ENCODE results near the gene LYRM7.

DNA sequence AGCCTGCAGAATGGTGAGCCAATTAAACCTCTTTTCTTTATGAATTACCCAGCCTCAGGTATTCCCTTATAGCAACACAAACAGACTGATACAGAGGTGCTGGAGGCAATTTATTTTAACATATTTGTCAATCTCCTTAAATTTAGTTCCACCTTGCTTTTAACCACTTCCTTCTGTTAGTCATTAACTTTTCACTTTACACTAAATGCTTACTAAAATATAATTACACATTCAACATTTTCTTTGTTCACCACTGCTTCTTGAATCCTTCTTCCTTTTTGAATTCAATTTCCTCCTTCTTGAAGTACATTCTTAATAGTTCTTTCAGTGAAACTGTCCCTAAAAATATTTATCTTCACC lies 39.4 kb downstream of the LYRM7 start:
- TF ChIP-seq, protein P1, sequence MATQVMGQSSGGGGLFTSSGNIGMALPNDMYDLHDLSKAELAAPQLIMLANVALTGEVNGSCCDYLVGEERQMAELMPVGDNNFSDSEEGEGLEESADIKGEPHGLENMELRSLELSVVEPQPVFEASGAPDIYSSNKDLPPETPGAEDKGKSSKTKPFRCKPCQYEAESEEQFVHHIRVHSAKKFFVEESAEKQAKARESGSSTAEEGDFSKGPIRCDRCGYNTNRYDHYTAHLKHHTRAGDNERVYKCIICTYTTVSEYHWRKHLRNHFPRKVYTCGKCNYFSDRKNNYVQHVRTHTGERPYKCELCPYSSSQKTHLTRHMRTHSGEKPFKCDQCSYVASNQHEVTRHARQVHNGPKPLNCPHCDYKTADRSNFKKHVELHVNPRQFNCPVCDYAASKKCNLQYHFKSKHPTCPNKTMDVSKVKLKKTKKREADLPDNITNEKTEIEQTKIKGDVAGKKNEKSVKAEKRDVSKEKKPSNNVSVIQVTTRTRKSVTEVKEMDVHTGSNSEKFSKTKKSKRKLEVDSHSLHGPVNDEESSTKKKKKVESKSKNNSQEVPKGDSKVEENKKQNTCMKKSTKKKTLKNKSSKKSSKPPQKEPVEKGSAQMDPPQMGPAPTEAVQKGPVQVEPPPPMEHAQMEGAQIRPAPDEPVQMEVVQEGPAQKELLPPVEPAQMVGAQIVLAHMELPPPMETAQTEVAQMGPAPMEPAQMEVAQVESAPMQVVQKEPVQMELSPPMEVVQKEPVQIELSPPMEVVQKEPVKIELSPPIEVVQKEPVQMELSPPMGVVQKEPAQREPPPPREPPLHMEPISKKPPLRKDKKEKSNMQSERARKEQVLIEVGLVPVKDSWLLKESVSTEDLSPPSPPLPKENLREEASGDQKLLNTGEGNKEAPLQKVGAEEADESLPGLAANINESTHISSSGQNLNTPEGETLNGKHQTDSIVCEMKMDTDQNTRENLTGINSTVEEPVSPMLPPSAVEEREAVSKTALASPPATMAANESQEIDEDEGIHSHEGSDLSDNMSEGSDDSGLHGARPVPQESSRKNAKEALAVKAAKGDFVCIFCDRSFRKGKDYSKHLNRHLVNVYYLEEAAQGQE (IDR thresholded peaks at IDR 0.05; ENCODE audit: insufficient read depth in 1 of 2, low read depth in 2 of 2, low read length in 2 of 2) = no peak
- TF ChIP-seq POLR2AphosphoS5 (IDR thresholded peaks at IDR 0.05; ENCODE audit: low read depth, low read length) (no peak), TAF1 (IDR thresholded peaks at IDR 0.05; ENCODE audit: borderline replicate concordance, insufficient read depth, low read length) (no peak), SIN3A (IDR thresholded peaks at IDR 0.05; ENCODE audit: borderline replicate concordance, insufficient read depth, low read length) (no peak)

All from PFSK-1 (cell line).